Breast epithelium (tissue), 4 donors: ENCODE measurements around the gene MAGEB2. TPM values are rescaled to one million over a fixed set of nuclear protein-coding genes. Genes with fewer than 3 reads are reported as not detected.

Source experiments
- DNase-seq, 2 donors: peaks; one replicate each; pipeline ENCODE4 v3.0.0-alpha.2; 2019; ENCODE audit warnings: low spot score in 2 of 2
- H3K27ac ChIP-seq, 2 donors: fragments of 200-600 bp; sonication (generic) in 1 of 2; one replicate each; pipeline ENCODE4 v1.5.1; 2016 to 2019; ENCODE audit warnings: mild to moderate bottlenecking in 1 of 2
- H3K27me3 ChIP-seq, 2 donors: fragments of 200-600 bp; sonication (generic) in 1 of 2; one replicate each; pipeline versions ENCODE4 v1.5.1 to v1.6.0; 2017 to 2019; ENCODE audit warnings: control low read depth in 1 of 2, mild to moderate bottlenecking in 1 of 2
- H3K36me3 ChIP-seq: fragments of 200-600 bp; one replicate; pipeline ENCODE4 v1.5.1; 2019
- H3K4me1 ChIP-seq, 2 donors: fragments of 200-600 bp; sonication (generic); one replicate each; pipeline ENCODE4 v1.5.1; 2016 to 2019; ENCODE audit warnings: control low read depth in 1 of 2
- H3K4me3 ChIP-seq, 3 donors: fragments of 200-600 bp; sonication (generic); 1 replicate in 2 of 3; 2 replicates in 1 of 3; pipeline ENCODE4 v1.5.1; 2016 to 2019; ENCODE audit warnings: mild to moderate bottlenecking in 3 of 3, moderate library complexity in 2 of 3
- H3K9me3 ChIP-seq, 2 donors: fragments of 200-600 bp; sonication (generic) in 1 of 2; one replicate each; pipeline ENCODE4 v1.5.1; 2016 to 2019; ENCODE audit warnings: control low read depth in 1 of 2
- POLR2A ChIP-seq: fragments of 450-650 bp; IDR thresholded peaks from one replicate; pipeline ENCODE4 v1.6.1; 2016; ENCODE audit warnings: antibody characterized with exemption, mild to moderate bottlenecking, moderate library complexity
- POLR2AphosphoS5 ChIP-seq, 3 donors: sonication (generic); formaldehyde crosslinking; IDR thresholded peaks; one replicate each; pipeline ENCODE4 v1.6.1; 2017; ENCODE audit warnings: antibody characterized with exemption in 3 of 3
- intact Hi-C: fragments of 100-400 bp; cut with DNase I; formaldehyde crosslinking; loops from one replicate; pipeline ENCODE4 v1.15.1; 2023; ENCODE audit warnings: low total_unique reads
- total RNA-seq, 3 donors: library from RNA; depleted of rRNA; stranded (reverse); fragments of >200 nt; gene quantifications; one replicate each; pipeline ENCODE4 v1.1.0, GENCODE V29; 2016
- TF ChIP-seq, protein P1 (sequence below), 3 donors: fragments of 450-650 bp; IDR thresholded peaks; one replicate each; pipeline ENCODE4 v1.5.1; 2016 to 2017; ENCODE audit warnings: antibody characterized with exemption in 3 of 3, mild to moderate bottlenecking in 3 of 3, moderate library complexity in 3 of 3

The MAGEB2 gene
- total RNA-seq, 3 donors from 2014 or later = not detected

DNA sequence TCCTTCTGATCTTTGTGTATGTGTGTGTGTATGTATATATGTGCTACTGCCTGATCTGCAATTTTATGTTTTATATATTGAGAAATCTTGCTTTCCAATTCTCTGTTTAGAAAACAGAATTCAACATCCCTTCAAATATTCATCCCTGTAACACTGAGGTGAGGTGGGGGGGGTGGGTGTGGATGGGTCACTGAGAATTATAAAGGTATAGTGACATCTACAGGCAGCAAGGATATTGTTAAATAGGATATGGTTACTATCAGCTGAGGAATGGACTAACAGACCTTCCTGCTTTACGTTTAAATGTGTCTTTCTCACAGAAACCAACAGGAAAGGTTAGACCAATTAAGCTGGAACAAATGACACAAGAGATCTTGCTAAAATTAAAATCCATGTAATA, 19.0 kb upstream of the MAGEB2 start:
- H3K4me1 ChIP-seq = no peaks in the 10 kb centered on the region
- no peak overlapping the region for H3K27ac ChIP-seq
- H3K4me3 ChIP-seq = no peak overlapping the region
- peaks cover 0 to 21% of the 10 kb centered on the region in 2 donors for H3K27me3 ChIP-seq
- TF ChIP-seq, protein P1, sequence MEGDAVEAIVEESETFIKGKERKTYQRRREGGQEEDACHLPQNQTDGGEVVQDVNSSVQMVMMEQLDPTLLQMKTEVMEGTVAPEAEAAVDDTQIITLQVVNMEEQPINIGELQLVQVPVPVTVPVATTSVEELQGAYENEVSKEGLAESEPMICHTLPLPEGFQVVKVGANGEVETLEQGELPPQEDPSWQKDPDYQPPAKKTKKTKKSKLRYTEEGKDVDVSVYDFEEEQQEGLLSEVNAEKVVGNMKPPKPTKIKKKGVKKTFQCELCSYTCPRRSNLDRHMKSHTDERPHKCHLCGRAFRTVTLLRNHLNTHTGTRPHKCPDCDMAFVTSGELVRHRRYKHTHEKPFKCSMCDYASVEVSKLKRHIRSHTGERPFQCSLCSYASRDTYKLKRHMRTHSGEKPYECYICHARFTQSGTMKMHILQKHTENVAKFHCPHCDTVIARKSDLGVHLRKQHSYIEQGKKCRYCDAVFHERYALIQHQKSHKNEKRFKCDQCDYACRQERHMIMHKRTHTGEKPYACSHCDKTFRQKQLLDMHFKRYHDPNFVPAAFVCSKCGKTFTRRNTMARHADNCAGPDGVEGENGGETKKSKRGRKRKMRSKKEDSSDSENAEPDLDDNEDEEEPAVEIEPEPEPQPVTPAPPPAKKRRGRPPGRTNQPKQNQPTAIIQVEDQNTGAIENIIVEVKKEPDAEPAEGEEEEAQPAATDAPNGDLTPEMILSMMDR (IDR thresholded peaks at IDR 0.05) = no peak
- no peak for TF ChIP-seq POLR2A
- no peak for TF ChIP-seq POLR2AphosphoS5 (IDR thresholded peaks at IDR 0.05)
- intact Hi-C loops = no loop called here
- no peaks in the 10 kb centered on the region for H3K36me3 ChIP-seq
- no peaks in the 10 kb centered on the region for H3K9me3 ChIP-seq
- DNase-seq = no peak

DNA sequence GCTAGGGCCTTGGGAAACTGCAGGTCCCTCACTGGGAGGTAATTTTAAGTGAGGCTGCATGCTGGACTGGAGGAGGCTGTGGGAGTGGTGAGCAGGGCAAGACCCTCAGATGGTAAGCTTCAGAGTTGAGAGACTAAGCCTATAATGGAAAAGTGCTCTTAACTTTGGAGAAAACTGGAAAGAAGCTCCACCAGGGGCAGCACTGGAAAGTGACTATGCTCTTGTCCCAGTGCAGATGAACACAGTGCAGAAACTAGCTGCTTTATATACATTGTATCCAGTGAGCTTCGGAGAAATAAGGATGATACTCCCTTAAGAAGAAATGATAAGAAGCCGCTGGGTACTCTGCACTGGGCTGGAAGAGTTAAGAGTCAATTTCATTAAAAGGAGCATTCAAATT, 3.2 kb upstream of the MAGEB2 start:
- Histone ChIP-seq H3K4me1 (no peaks in the 10 kb centered on the region), H3K36me3 (no peaks in the 10 kb centered on the region), H3K27me3 (peaks cover 0 to 39% of the 10 kb centered on the region in 2 donors), H3K9me3 (no peaks in the 10 kb centered on the region), H3K4me3 (no peak overlapping the region), H3K27ac (no peak overlapping the region)
- DNase-seq = no peak
- intact Hi-C loops = no loop called here
- TF ChIP-seq, protein P1 (IDR thresholded peaks at IDR 0.05) = no peak
- TF ChIP-seq POLR2A = no peak
- TF ChIP-seq POLR2AphosphoS5 (IDR thresholded peaks at IDR 0.05) = no peak

DNA sequence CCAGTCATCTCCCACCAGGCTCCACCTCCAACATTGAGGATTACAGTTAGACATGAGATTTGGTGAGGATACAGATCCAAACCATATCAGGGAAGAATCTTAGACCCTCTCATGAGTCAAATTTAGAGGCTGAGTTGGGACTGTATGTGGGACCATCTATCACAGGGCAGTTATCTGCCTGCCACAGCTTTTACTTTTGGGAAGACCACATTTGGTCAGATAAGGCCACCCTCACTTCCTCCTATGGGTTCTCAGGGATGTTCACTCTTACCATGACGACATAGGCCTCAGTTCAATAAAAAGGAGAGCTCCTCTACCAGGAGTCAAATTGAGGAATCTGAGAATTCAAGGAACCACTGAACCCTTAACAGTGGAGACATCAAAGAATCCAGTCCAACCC, 2.1 kb downstream of the MAGEB2 start:
- Histone ChIP-seq H3K4me1 (no peaks in the 10 kb centered on the region), H3K27me3 (peaks cover 0 to 21% of the 10 kb centered on the region in 2 donors), H3K9me3 (no peaks in the 10 kb centered on the region), H3K36me3 (no peaks in the 10 kb centered on the region), H3K27ac (no peak overlapping the region), H3K4me3 (no peak overlapping the region)
- no peak for DNase-seq
- TF ChIP-seq, protein P1 (IDR thresholded peaks at IDR 0.05) = no peak
- TF ChIP-seq POLR2A (no peak), POLR2AphosphoS5 (IDR thresholded peaks at IDR 0.05) (no peak)
- intact Hi-C loops = no loop called here

DNA sequence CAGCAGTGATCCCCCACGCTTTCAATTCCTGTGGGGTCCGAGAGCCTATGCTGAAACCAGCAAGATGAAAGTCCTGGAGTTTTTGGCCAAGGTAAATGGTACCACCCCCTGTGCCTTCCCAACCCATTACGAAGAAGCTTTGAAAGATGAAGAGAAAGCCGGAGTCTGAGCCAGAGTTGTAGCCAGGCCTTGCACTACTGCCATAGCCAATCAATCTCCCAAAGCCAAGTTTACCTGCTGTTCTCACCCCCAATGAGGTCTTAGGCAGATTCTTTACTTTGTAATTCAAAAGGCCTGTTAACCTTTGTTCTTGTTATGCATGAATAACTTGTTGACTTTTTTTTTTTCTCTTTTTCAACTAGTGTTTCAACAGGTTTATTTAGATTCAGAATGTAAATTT, 4.0 kb downstream of the MAGEB2 start:
- Histone ChIP-seq H3K27ac (no peak overlapping the region), H3K4me1 (no peaks in the 10 kb centered on the region), H3K27me3 (peaks cover 0 to 11% of the 10 kb centered on the region in 2 donors), H3K9me3 (no peaks in the 10 kb centered on the region), H3K4me3 (no peak overlapping the region), H3K36me3 (no peaks in the 10 kb centered on the region)
- no peak for DNase-seq
- TF ChIP-seq, protein P1 (IDR thresholded peaks at IDR 0.05) = no peak
- no peak for TF ChIP-seq POLR2AphosphoS5 (IDR thresholded peaks at IDR 0.05)
- no peak for TF ChIP-seq POLR2A
- intact Hi-C loops = no loop called here

DNA sequence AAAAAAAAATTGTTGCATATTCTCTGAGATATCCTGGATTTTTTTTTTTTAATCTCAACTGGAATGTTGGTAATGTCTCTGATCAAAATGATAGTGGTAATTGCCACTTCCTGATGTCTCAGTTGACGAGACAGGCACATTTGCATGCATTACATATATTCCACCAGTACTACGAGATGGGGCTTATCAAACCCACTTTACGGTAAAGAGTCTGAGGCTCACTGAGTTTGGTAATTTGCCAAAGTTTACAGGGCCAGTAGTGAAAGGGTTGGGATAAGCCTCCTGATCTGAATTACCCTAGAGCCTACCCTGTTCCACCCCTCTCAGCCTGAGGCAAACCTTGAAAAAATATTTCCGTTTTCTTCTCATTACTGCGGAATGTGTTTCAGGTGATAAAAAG, 5.3 kb downstream of the MAGEB2 start:
- Histone ChIP-seq H3K9me3 (no peaks in the 10 kb centered on the region), H3K36me3 (no peaks in the 10 kb centered on the region), H3K4me3 (no peak overlapping the region), H3K4me1 (no peaks in the 10 kb centered on the region), H3K27me3 (peaks cover 0 to 4% of the 10 kb centered on the region in 2 donors), H3K27ac (no peak overlapping the region)
- no peak for DNase-seq
- intact Hi-C loops = no loop called here
- TF ChIP-seq, protein P1 (IDR thresholded peaks at IDR 0.05) = no peak
- no peak for TF ChIP-seq POLR2AphosphoS5 (IDR thresholded peaks at IDR 0.05)
- TF ChIP-seq POLR2A = no peak
